ENCODE results near the gene HAAO. TPM values are rescaled to one million over a fixed set of nuclear protein-coding genes. Genes with fewer than 3 reads are reported as not detected.

HAAO gene
- total and polyA plus RNA-seq, 4 experiments from 2014 or later, result 0.21 to 0.44 TPM; not detected in 2

GRCh38 chr2:42777883-42778805 lies 14.2 kb downstream of the HAAO start:
- ChIA-PET CTCF (ENCODE audit: partially characterized antibody) (no interaction called here), POLR2A (ENCODE audit: partially characterized antibody) (no interaction called here)
- no peak overlapping the region for H3K4me3 ChIP-seq (ENCODE audit: low read length in 2 of 2)
- H3K4me1 Mint-ChIP-seq, result peaks cover 5 to 11% (median 7%) of the 10 kb centered on the region in 4 donors
- H3K36me3 Mint-ChIP-seq, result peaks cover 1 to 8% of the 10 kb centered on the region in 2 donors
- peaks cover 0 to 9% (median 3%) of the 10 kb centered on the region in 8 donors for H3K9me3 Mint-ChIP-seq
- H3K27me3 Mint-ChIP-seq, result peaks cover 0 to 2% of the 10 kb centered on the region in 2 donors
- H3K4me3 Mint-ChIP-seq, result no peak overlapping the region
- H3K27ac ChIP-seq (ENCODE audit: low read depth, low read length), result no peak overlapping the region
- no peak for DNase-seq
- intact Hi-C loops (cut with micrococcal nuclease), result no loop called here
- H3K36me3 ChIP-seq (ENCODE audit: insufficient read depth, low read length), result no peaks in the 10 kb centered on the region
- peaks cover 8% of the 10 kb centered on the region for H3K4me1 ChIP-seq (ENCODE audit: insufficient read depth, low read length)
- H3K27ac Mint-ChIP-seq, result no peak overlapping the region
- H3K27me3 ChIP-seq (ENCODE audit: insufficient read depth, low read length), result no peaks in the 10 kb centered on the region
- no peaks in the 10 kb centered on the region for H3K9me3 ChIP-seq (ENCODE audit: control insufficient read depth in 1 of 2, low read length in 2 of 2)

- DNase-seq, result no peak
- POLR2A ChIA-PET (ENCODE audit: partially characterized antibody), result interaction anchor here (0.9 to 1.1 kb wide), 2 partner anchors 9 to 34 kb away, joined by 3 read pairs; no protein-coding TSS in a partner anchor
- CTCF ChIA-PET (ENCODE audit: partially characterized antibody), result no interaction called here
- H3K9me3 Mint-ChIP-seq, result peaks cover 0 to 9% (median under 1%) of the 10 kb centered on the region in 8 donors
- Histone ChIP-seq H3K27ac (ENCODE audit: low read depth, low read length) (no peak overlapping the region), H3K9me3 (ENCODE audit: control insufficient read depth in 1 of 2, low read length in 2 of 2) (no peaks in the 10 kb centered on the region), H3K27me3 (ENCODE audit: insufficient read depth, low read length) (no peaks in the 10 kb centered on the region), H3K36me3 (ENCODE audit: insufficient read depth, low read length) (no peaks in the 10 kb centered on the region), H3K4me1 (ENCODE audit: insufficient read depth, low read length) (peaks cover 8% of the 10 kb centered on the region), H3K4me3 (ENCODE audit: low read length in 2 of 2) (no peak overlapping the region)
- H3K4me1 Mint-ChIP-seq, result peaks cover 5 to 11% (median 7%) of the 10 kb centered on the region in 4 donors
- H3K4me3 Mint-ChIP-seq, result peak overlapping the region in 1 of 8 donors; percentile 17
- peaks cover 0 to 4% of the 10 kb centered on the region in 2 donors for H3K36me3 Mint-ChIP-seq
- intact Hi-C loops (cut with micrococcal nuclease), result no loop called here
- H3K27me3 Mint-ChIP-seq, result no peaks in the 10 kb centered on the region
- no peak overlapping the region for H3K27ac Mint-ChIP-seq
Measured at GRCh38 chr2:42775810-42776209, 16.6 kb downstream of the HAAO start.

- peaks cover 8% of the 10 kb centered on the region for H3K4me1 ChIP-seq (ENCODE audit: insufficient read depth, low read length)
- H3K36me3 ChIP-seq (ENCODE audit: insufficient read depth, low read length), result no peaks in the 10 kb centered on the region
- H3K9me3 ChIP-seq (ENCODE audit: control insufficient read depth in 1 of 2, low read length in 2 of 2), result no peaks in the 10 kb centered on the region
- H3K27ac ChIP-seq (ENCODE audit: low read depth, low read length), result no peak overlapping the region
- POLR2A ChIA-PET (ENCODE audit: partially characterized antibody), result interaction anchor here (0.9 to 1.1 kb wide), 2 partner anchors 9 to 35 kb away, joined by 3 read pairs; no protein-coding TSS in a partner anchor
- peaks cover 0 to 4% of the 10 kb centered on the region in 2 donors for H3K36me3 Mint-ChIP-seq
- H3K4me3 Mint-ChIP-seq, result peak overlapping the region in 1 of 8 donors; percentile 31
- no peak for DNase-seq
- H3K27me3 ChIP-seq (ENCODE audit: insufficient read depth, low read length), result no peaks in the 10 kb centered on the region
- peaks cover 0 to 4% (median 0%) of the 10 kb centered on the region in 8 donors for H3K9me3 Mint-ChIP-seq
- H3K4me3 ChIP-seq (ENCODE audit: low read length in 2 of 2), result no peak overlapping the region
- CTCF ChIA-PET (ENCODE audit: partially characterized antibody), result no interaction called here
- no peaks in the 10 kb centered on the region for H3K27me3 Mint-ChIP-seq
- peak overlapping the region in 2 of 7 donors; percentile 17 to 46 for H3K27ac Mint-ChIP-seq
- intact Hi-C loops (cut with micrococcal nuclease), result no loop called here
- H3K4me1 Mint-ChIP-seq, result peaks cover 5 to 11% (median 7%) of the 10 kb centered on the region in 4 donors
Measured at GRCh38 chr2:42775186-42775585, 17.2 kb downstream of the HAAO start.

GRCh38 chr2:42771546-42772153 lies 20.7 kb downstream of the HAAO start:
- H3K9me3 ChIP-seq (ENCODE audit: control insufficient read depth in 1 of 2, low read length in 2 of 2), result no peaks in the 10 kb centered on the region
- peaks cover 5 to 11% (median 7%) of the 10 kb centered on the region in 4 donors for H3K4me1 Mint-ChIP-seq
- ChIA-PET POLR2A (ENCODE audit: partially characterized antibody) (no interaction called here), CTCF (ENCODE audit: partially characterized antibody) (no interaction called here)
- no peak overlapping the region for H3K27ac ChIP-seq (ENCODE audit: low read depth, low read length)
- no peaks in the 10 kb centered on the region for H3K27me3 ChIP-seq (ENCODE audit: insufficient read depth, low read length)
- no peaks in the 10 kb centered on the region for H3K36me3 ChIP-seq (ENCODE audit: insufficient read depth, low read length)
- no peaks in the 10 kb centered on the region for H3K9me3 Mint-ChIP-seq
- no peaks in the 10 kb centered on the region for H3K27me3 Mint-ChIP-seq
- H3K4me1 ChIP-seq (ENCODE audit: insufficient read depth, low read length), result peaks cover 8% of the 10 kb centered on the region
- H3K4me3 Mint-ChIP-seq, result no peak overlapping the region
- no peaks in the 10 kb centered on the region for H3K36me3 Mint-ChIP-seq
- no peak for DNase-seq
- no peak overlapping the region for H3K27ac Mint-ChIP-seq
- intact Hi-C loops (cut with micrococcal nuclease), result no loop called here
- no peak overlapping the region for H3K4me3 ChIP-seq (ENCODE audit: low read length in 2 of 2)

- DNase-seq, result no peak
Measured at GRCh38 chr2:42770288-42771131, 21.9 kb downstream of the HAAO start.

GRCh38 chr2:42769583-42770287 lies 22.6 kb downstream of the HAAO start:
- POLR2A ChIA-PET (ENCODE audit: partially characterized antibody), result no interaction called here

More at GRCh38 chr2:42770288-42771131, 21.9 kb downstream of the HAAO start:
- Mint-ChIP-seq H3K4me1 (peaks cover 2 to 6% (median 4%) of the 10 kb centered on the region in 4 donors), H3K36me3 (no peaks in the 10 kb centered on the region), H3K4me3 (no peak overlapping the region), H3K9me3 (no peaks in the 10 kb centered on the region), H3K27ac (peak overlapping the region in 1 of 7 donors; percentile 24), H3K27me3 (no peaks in the 10 kb centered on the region)
- Histone ChIP-seq H3K9me3 (ENCODE audit: control insufficient read depth in 1 of 2, low read length in 2 of 2) (no peaks in the 10 kb centered on the region), H3K27ac (ENCODE audit: low read depth, low read length) (no peak overlapping the region), H3K4me3 (ENCODE audit: low read length in 2 of 2) (no peak overlapping the region), H3K27me3 (ENCODE audit: insufficient read depth, low read length) (no peaks in the 10 kb centered on the region), H3K4me1 (ENCODE audit: insufficient read depth, low read length) (peaks cover 4% of the 10 kb centered on the region), H3K36me3 (ENCODE audit: insufficient read depth, low read length) (no peaks in the 10 kb centered on the region)
- intact Hi-C loops (cut with micrococcal nuclease), result no loop called here
- POLR2A ChIA-PET (ENCODE audit: partially characterized antibody), result no interaction called here
- CTCF ChIA-PET (ENCODE audit: partially characterized antibody), result no interaction called here

More at GRCh38 chr2:42769583-42770287, 22.6 kb downstream of the HAAO start:
- Mint-ChIP-seq H3K27ac (no peak overlapping the region), H3K4me3 (no peak overlapping the region), H3K27me3 (no peaks in the 10 kb centered on the region), H3K4me1 (no peaks in the 10 kb centered on the region), H3K36me3 (no peaks in the 10 kb centered on the region), H3K9me3 (no peaks in the 10 kb centered on the region)
- Histone ChIP-seq H3K4me3 (ENCODE audit: low read length in 2 of 2) (no peak overlapping the region), H3K9me3 (ENCODE audit: control insufficient read depth in 1 of 2, low read length in 2 of 2) (no peaks in the 10 kb centered on the region), H3K27ac (ENCODE audit: low read depth, low read length) (no peak overlapping the region), H3K27me3 (ENCODE audit: insufficient read depth, low read length) (no peaks in the 10 kb centered on the region), H3K4me1 (ENCODE audit: insufficient read depth, low read length) (no peaks in the 10 kb centered on the region), H3K36me3 (ENCODE audit: insufficient read depth, low read length) (no peaks in the 10 kb centered on the region)
- intact Hi-C loops (cut with micrococcal nuclease), result no loop called here
- CTCF ChIA-PET (ENCODE audit: partially characterized antibody), result no interaction called here
- DNase-seq, result no peak

Data from CD4-positive, alpha-beta memory T cell (primary cell).